HG02852 (cell line): ENCODE results near the gene AKAP6.

Source experiments
- ATAC-seq: cut with Tn5 transposase; IDR thresholded peaks from one replicate; pipeline ENCODE4 v1.9.1; 2021; ENCODE audit warnings: mild to moderate bottlenecking, moderate library complexity; ENCODE audit not compliant: unreplicated experiment

Gene AKAP6

GRCh38 chr14:32697114-32697513 lies 368.0 kb downstream of the AKAP6 start:
- no peak for ATAC-seq

GRCh38 chr14:32697704-32698103 lies 368.6 kb downstream of the AKAP6 start:
- ATAC-seq, result no peak

DNA sequence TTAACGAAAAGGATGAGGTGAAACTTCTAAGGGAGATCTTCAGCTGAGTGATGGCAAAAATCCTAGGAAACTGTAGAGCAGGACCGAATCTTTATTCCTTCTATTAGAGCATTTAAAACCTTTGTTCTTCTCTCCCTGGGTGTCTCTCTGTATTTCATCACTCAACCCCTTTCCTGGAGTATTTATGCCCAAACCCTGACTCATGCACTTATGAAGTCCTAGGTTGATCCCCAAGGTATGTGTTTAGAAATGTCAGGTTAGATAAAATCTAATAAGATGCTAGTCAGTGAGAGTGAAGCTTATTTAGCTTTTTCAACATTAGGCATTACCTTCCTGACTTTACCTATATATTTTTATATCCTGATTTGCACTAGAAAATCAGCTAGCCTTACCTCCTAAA lies 369.7 kb downstream of the AKAP6 start:
- no peak for ATAC-seq

DNA sequence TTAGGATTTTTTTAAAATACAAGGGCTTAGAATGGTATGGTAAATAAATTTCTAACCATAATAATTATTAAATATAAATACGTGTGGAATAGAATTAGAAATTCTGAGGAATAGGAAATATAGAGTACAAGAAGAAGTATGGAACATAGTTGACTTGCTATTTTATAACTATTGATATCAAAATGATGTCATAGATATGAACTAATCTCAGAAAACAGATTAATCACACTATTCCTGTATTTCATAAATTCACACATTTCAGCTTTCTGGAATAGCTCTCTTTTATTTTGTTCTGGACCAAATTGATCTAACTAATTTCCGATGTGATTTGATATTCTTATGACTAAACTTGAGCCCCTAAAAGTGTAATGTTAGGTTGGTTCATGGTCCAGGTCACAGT lies 372.4 kb downstream of the AKAP6 start:
- ATAC-seq, result no peak

GRCh38 chr14:32702088-32702487 lies 373.0 kb downstream of the AKAP6 start:
- ATAC-seq, result no peak

DNA sequence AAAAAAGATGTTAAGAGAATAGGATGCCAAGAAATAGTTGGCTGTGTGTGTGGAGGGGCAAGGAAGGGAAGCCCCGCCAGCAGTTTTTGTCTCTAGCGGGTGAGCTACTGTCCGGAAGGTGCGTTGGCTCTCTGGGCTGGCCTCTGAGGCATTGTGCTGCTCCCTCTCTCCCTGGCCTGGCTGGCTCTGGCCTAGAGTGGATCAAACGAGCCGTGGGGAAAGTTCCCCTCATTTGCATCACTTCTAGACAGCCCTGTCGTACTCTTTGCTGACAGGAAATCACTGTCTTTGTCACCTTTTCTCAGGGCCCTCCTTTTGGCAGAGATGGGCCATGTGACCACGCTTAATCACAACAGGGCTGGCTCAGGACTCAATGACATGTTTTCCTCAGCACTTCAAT lies 373.5 kb downstream of the AKAP6 start:
- peak; percentile 96 for ATAC-seq

GRCh38 chr14:32703183-32703621 lies 374.1 kb downstream of the AKAP6 start:
- no peak for ATAC-seq

DNA sequence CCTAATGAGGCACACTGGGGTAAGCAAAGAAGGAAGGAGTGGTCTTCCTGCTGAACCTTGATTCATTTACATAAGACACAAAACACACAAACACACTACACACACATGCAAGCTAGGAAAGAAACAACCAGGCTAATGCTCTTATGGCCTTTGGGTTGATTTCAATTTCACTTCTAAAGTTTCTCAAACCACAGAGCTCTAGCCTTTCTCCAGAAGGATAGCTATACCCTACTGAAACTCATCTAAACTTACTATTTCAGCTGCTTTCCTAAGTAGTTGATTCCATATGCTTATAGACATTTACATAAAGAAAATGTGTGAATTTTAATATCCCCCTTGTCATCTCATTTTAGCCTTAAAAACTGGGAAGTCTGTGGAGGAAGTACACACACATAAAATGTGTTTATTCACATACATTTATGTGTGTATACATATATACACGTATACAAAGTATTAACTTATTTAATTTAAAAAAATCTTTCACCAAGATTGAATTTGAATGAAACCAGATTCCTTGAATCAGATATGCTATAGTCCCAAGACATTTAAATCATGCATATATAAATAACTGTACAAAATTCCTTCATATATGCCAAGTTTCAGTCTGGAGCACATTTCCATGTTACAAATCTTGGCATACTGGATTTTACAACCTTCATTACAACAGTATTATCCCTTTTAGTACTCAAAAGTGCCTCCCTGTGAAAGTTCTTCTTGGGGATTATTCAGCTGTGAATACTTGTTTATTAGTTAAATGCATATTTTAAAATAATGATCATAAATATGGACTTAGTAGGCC lies 377.8 kb downstream of the AKAP6 start:
- ATAC-seq, result no peak

DNA sequence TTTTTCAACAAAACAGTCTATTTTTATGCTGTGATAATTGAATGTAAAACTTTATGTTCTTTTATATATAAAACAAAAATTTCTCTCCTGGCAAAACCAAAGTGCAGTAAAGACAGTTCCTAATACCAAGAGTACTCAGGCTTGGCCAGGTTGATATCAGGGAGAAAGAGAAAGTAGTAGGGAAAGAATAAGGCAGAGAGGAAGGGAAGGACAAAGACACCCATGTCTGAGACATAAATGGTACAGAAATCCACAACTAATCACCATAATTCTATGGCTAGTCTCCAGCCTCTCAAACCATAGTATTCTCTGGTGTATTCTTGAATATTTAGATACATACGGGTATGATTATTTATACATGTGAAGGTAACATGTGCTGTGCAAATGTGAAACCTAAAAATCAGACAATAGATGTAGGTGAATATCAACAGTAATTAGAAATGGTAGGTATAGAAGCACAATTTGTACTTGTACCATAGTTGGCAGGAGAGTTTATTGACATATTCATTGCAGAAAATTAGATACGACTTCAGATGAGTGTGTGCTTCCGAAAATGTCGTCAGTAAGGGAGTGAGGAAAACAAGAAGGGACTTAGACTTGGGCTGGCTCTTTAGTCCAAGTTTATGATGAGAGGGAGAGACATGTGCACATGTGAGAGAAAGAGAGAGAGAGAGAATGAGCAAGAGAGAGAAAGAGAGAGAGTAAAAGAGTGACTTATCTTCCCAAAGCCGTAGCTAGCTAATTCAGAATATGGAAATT lies 378.8 kb downstream of the AKAP6 start:
- ATAC-seq, result no peak

DNA sequence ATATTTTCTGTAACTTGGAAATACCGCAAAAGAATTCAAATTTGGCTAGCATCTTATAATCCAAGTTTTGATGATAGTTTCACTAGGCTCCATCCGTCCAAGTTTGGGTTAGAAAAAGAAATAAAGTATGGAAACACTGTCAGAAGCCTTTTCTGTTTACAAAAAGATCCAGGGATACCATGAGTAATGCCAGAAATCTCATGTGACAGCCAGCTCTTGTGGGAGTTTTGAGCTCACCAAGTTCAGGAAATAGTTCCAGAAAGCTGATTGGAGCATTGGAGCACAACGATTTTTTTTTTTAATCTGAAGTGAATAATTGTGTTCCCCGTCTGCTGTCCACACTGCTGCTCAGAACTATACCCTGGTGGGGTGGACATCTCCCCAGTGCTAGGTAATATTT lies 379.9 kb downstream of the AKAP6 start:
- ATAC-seq, result no peak

DNA sequence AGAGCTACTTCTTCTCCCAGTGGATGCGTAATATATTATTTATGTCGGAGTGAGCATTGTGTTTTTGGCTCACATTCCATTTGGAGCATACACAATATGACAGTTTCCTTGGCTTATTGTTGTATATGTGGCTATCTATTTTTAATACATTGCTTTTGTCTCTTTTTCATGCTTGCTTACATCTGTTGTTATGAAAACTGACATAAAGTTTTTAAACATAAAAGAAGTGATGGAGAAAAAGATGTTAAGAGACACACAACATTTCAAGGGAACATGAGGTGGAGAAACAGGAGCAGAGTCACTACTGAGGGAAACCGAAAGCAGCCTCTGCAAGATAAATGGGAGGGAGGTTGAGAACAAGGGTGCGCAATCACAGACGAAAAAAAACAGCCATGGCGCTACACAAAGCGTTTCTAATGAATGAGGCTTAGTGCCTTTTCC lies 381.2 kb downstream of the AKAP6 start:
- ATAC-seq, result no peak

GRCh38 chr14:32710731-32711680 lies 381.9 kb downstream of the AKAP6 start:
- ATAC-seq, result peak; percentile 47

- ATAC-seq, result no peak
Observed at GRCh38 chr14:32713856-32714255, 384.8 kb downstream of the AKAP6 start.

GRCh38 chr14:32719601-32720000 lies 390.5 kb downstream of the AKAP6 start:
- no peak for ATAC-seq

GRCh38 chr14:32720927-32721326 lies 391.8 kb downstream of the AKAP6 start:
- no peak for ATAC-seq

GRCh38 chr14:32722631-32723183 lies 393.6 kb downstream of the AKAP6 start:
- ATAC-seq, result no peak

GRCh38 chr14:32724867-32725471 lies 395.9 kb downstream of the AKAP6 start:
- no peak for ATAC-seq

GRCh38 chr14:32726516-32726915 lies 397.4 kb downstream of the AKAP6 start:
- ATAC-seq, result no peak

DNA sequence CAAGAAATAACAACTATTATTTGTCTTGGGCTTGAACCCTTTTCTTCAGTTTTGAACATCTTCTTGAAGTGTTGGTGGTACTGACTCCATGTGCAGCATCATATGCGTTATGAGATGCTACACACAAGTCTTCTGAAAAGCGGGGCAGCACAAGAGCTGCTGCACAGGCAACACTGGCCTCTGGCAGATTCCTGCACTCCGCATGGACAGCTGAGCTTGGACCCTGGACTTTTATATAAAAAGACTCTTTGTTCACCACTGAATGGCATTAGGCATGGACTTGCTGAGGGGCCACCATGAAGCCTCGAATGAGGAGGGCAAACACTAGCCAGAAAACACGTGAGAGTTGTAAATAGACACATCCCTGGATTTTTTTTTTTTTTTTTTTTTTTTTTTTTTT lies 398.7 kb downstream of the AKAP6 start:
- no peak for ATAC-seq

GRCh38 chr14:32728526-32728925 lies 399.4 kb downstream of the AKAP6 start:
- ATAC-seq, result no peak
